SU-DHL-6 (cell line): ENCODE results near the gene BAK1.

Experiments used
- CTCF ChIP-seq: fragments of 200-600 bp; sonication (generic); IDR thresholded peaks from one replicate; pipeline ENCODE4 v1.5.1; 2017; ENCODE audit warnings: antibody characterized with exemption, mild to moderate bottlenecking, low read length, moderate library complexity; ENCODE audit not compliant: insufficient read depth, poor library complexity, severe bottlenecking
- EZH2phosphoT487 ChIP-seq: fragments of 200-600 bp; sonication (generic), shearing (Covaris generic); conservative IDR thresholded peaks from 2 replicates; pipeline ENCODE4 v1.6.1; 2018; ENCODE audit warnings: mild to moderate bottlenecking, antibody characterized with exemption, low read length, moderate library complexity, mixed read lengths

- no peak for TF ChIP-seq CTCF
- no peak for TF ChIP-seq EZH2phosphoT487
Measured at GRCh38 chr6:33547499-33547898, 32.6 kb downstream of the BAK1 start.
